C4-2B (cell line): ENCODE measurements around the gene TXNRD1.

ENCODE experiments used
- CTCF ChIP-seq: fragments of 450-650 bp; conservative IDR thresholded peaks from 2 replicates; pipeline ENCODE4 v1.5.1; 2017; ENCODE audit warnings: mild to moderate bottlenecking
- ZFX ChIP-seq: fragments of 450-650 bp; IDR thresholded peaks from 2 replicates; pipeline ENCODE4 v1.6.1; 2017

GRCh38 chr12:104183443-104183842 is 32.1 kb upstream of the TXNRD1 start:
- TF ChIP-seq CTCF (no peak), ZFX (no peak)
